K562 (cell line): Measurements from ENCODE around the gene PPIE. TPM values are rescaled to one million over a fixed set of nuclear protein-coding genes. Genes with fewer than 3 reads are reported as not detected.

Experiments
- ATAC-seq: fragments of 200-7000 bp; cut with Tn5 transposase; 3 replicates; pipeline ENCODE4 v1.9.1; 2020; ENCODE audit warnings: moderate library complexity
- BruUV-seq: library from RNA; stranded (reverse); fragments of 400-500 nt; replicated peaks from 2 replicates; lab custom pipeline; 2021; lab: Mats Ljungman, UMichigan
- CTCF ChIA-PET: fragments of 300-600 bp; formaldehyde crosslinking; extraction: SDS; loops from one replicate; lab custom pipeline; 2021; ENCODE audit warnings: low intra/inter-chr PET ratio; lab: Yijun Ruan, JAX
- POLR2A ChIA-PET: fragments of 300-600, 350-650 bp; sonication (Branson Sonifier 250); formaldehyde crosslinking; extraction: SDS; loops from one replicate; lab custom pipeline; 2021; ENCODE audit warnings: antibody characterized with exemption, inconsistent platforms; lab: Yijun Ruan, JAX
- DNase-seq, 4 experiments: peaks; one replicate each; pipeline versions ENCODE4 v3.0.0 to v3.0.0-alpha.2; 2011 to 2018; ENCODE audit warnings: low spot score in 3 of 4, mixed read lengths in 3 of 4; ENCODE audit errors: extremely low read depth in 1 of 4
- FAIRE-seq: peaks from 2 replicates; lab custom pipeline; 2011; peaks lifted over from hg19 to GRCh38; lab: Jason Lieb, UNC
- H2AFZ ChIP-seq: 2 replicates; pipeline ENCODE4 v1.6.0; 2011; ENCODE audit warnings: low read depth, low read length, control low read depth, inconsistent platforms
- H3K27ac ChIP-seq: fragments of 200-600 bp; 3 replicates; pipeline ENCODE4 v1.8.0; 2011; ENCODE audit warnings: low read depth, mild to moderate bottlenecking, control low read depth, inconsistent platforms, low read length, moderate library complexity, mixed read lengths; ENCODE audit errors: extremely low read depth
- H3K27me3 ChIP-seq, 2 experiments: fragments of 300-600 bp in 1 of 2; 2 replicates in 1 of 2; 3 replicates in 1 of 2; pipeline versions ENCODE4 v1.6.0 to v1.8.0; 2011; ENCODE audit warnings: inconsistent platforms in 2 of 2, low read length in 2 of 2, mild to moderate bottlenecking in 1 of 2, mixed read lengths in 1 of 2, moderate library complexity in 1 of 2; ENCODE audit not compliant: control insufficient read depth in 2 of 2, insufficient read depth in 2 of 2
- H3K36me3 ChIP-seq: fragments of 300-600 bp; 3 replicates; pipeline ENCODE4 v1.8.0; 2011; ENCODE audit warnings: mild to moderate bottlenecking, low read length, inconsistent platforms; ENCODE audit not compliant: control insufficient read depth, insufficient read depth
- H3K4me1 ChIP-seq, 2 experiments: fragments of 200-600 bp in 1 of 2; replicated peaks in 1 of 2; 2 replicates in 1 of 2; 3 replicates in 1 of 2; pipeline versions ENCODE4 v1.5.1 to v1.8.0; 2011; ENCODE audit warnings: inconsistent platforms in 2 of 2, low read length in 2 of 2, mild to moderate bottlenecking in 1 of 2, mixed read lengths in 1 of 2, moderate library complexity in 1 of 2; ENCODE audit not compliant: control insufficient read depth in 2 of 2, insufficient read depth in 2 of 2
- H3K4me2 ChIP-seq: 2 replicates; pipeline ENCODE4 v1.6.1; 2011; ENCODE audit warnings: low read length, control low read depth, inconsistent platforms, mixed read lengths; ENCODE audit not compliant: insufficient read depth
- H3K4me3 ChIP-seq: fragments of 200-600 bp; sonication (generic), shearing (Covaris generic); 2 replicates; pipeline ENCODE4 v1.5.1; 2016; ENCODE audit warnings: control low read depth, inconsistent platforms
- H3K79me2 ChIP-seq: fragments of 200-600 bp; 3 replicates; pipeline ENCODE4 v1.8.0; 2011; ENCODE audit warnings: low read length, inconsistent platforms; ENCODE audit not compliant: control insufficient read depth, insufficient read depth
- H3K9ac ChIP-seq, 2 experiments: 2 replicates each; pipeline versions ENCODE4 v1.6.0 to v1.6.1; 2011; ENCODE audit warnings: low read depth in 2 of 2, low read length in 2 of 2, control low read depth in 1 of 2, inconsistent platforms in 1 of 2, mild to moderate bottlenecking in 1 of 2, mixed read lengths in 1 of 2; ENCODE audit not compliant: insufficient read depth in 1 of 2
- H3K9me1 ChIP-seq: one replicate; pipeline ENCODE4 v1.6.0; 2011; ENCODE audit warnings: inconsistent platforms, mild to moderate bottlenecking, low read length, moderate library complexity; ENCODE audit not compliant: control insufficient read depth, insufficient read depth
- H3K9me3 ChIP-seq: replicated peaks from 2 replicates; pipeline ENCODE4 v1.5.1; 2011; ENCODE audit warnings: low read depth, low read length, inconsistent platforms; ENCODE audit not compliant: control insufficient read depth, insufficient read depth
- H4K20me1 ChIP-seq: replicated peaks from 2 replicates; pipeline ENCODE4 v1.6.1; 2011; ENCODE audit warnings: low read length, inconsistent platforms, mixed read lengths; ENCODE audit not compliant: control insufficient read depth, insufficient read depth
- COPS2 ChIP-seq: fragments of 450-650 bp; conservative IDR thresholded peaks from 2 replicates; pipeline ENCODE4 v1.6.1; 2016; ENCODE audit warnings: mild to moderate bottlenecking, moderate library complexity
- ERF ChIP-seq: fragments of 450-650 bp; formaldehyde crosslinking; IDR thresholded peaks from 2 replicates; pipeline ENCODE4 v1.4.0; 2020; ENCODE audit warnings: mild to moderate bottlenecking, mixed read lengths
- KAT7 ChIP-seq: sonication (generic); formaldehyde crosslinking; IDR thresholded peaks from 2 replicates; pipeline ENCODE4 v1.8.0; 2022; ENCODE audit warnings: missing genetic modification reagents, mild to moderate bottlenecking, borderline replicate concordance
- MYNN ChIP-seq, 2 experiments: sonication (generic); formaldehyde crosslinking in 1 of 2; IDR thresholded peaks; 2 replicates each; pipeline versions ENCODE4 v1.5.0 to v1.6.1; 2016 to 2020; ENCODE audit warnings: antibody characterized with exemption in 1 of 2, missing genetic modification reagents in 1 of 2
- NFATC3 ChIP-seq: fragments of 450-650 bp; IDR thresholded peaks from 2 replicates; pipeline ENCODE4 v1.6.1; 2017; ENCODE audit warnings: mild to moderate bottlenecking
- POLR2A ChIP-seq: fragments of 450-650 bp; conservative IDR thresholded peaks from 2 replicates; pipeline ENCODE4 v1.6.1; 2016
- RAD21 ChIP-seq, 2 experiments: fragments of 250-450 bp in 1 of 2; fragments of 450-650 bp in 1 of 2; sonication (Bioruptor Pico) in 1 of 2; formaldehyde crosslinking in 1 of 2; IDR thresholded peaks in 1 of 2; conservative IDR thresholded peaks in 1 of 2; 2 replicates each; pipeline versions ENCODE4 v1.4.0 to v1.8.0; 2020 to 2022; ENCODE audit warnings: mild to moderate bottlenecking in 2 of 2, moderate library complexity in 1 of 2
- TCF3 ChIP-seq: sonication (generic); formaldehyde crosslinking; IDR thresholded peaks from 2 replicates; pipeline ENCODE4 v1.4.0; 2020; ENCODE audit warnings: mild to moderate bottlenecking, missing genetic modification reagents
- TRIM28 ChIP-seq: fragments of 450-650 bp; IDR thresholded peaks from 2 replicates; pipeline ENCODE4 v1.6.1; 2017
- ZBTB17 ChIP-seq: fragments of 450-650 bp; formaldehyde crosslinking; IDR thresholded peaks from 2 replicates; pipeline ENCODE4 v1.4.0; 2020; ENCODE audit warnings: mild to moderate bottlenecking
- ZNF592 ChIP-seq: fragments of 450-650 bp; IDR thresholded peaks from 2 replicates; pipeline ENCODE4 v1.6.1; 2017; ENCODE audit warnings: antibody characterized with exemption, mild to moderate bottlenecking
- WGBS: fragments of 100-300 bp; shearing (Covaris generic); methylation state at CpG from one replicate; pipeline ENCODE4 v1.1.6; 2016; ENCODE audit warnings: low coverage, mixed read lengths; ENCODE audit not compliant: insufficient coverage; ENCODE audit errors: missing lambda C conversion rate; 5-methylcytosine and 5-hydroxymethylcytosine counted together
- in situ Hi-C: fragments of 300-500 bp; cut with MboI; formaldehyde crosslinking; loops from 4 replicates; pipeline ENCODE4 v1.15.0; 2018; ENCODE audit warnings: inconsistent platforms, mixed read lengths
- intact Hi-C: fragments of 100-400 bp; cut with micrococcal nuclease; formaldehyde crosslinking; loops from 2 replicates; pipeline ENCODE4 v1.14.2; 2022
- polyA plus RNA-seq, 8 experiments: library from polyadenylated mRNA; depleted of rRNA in 4 of 8; stranded (reverse) in 5 of 8; unstranded in 3 of 8; fragments of >200 nt; fragmentation: Nextera tagmentation in 2 of 8; fragmentation: Illumina TruSeq in 1 of 8; extraction: Ambion mirVana in 2 of 8; extraction: Trizol in 1 of 8; gene quantifications; 2 replicates each; pipeline versions ENCODE4 v1.2.1 to v1.2.3, GENCODE V29; 2011 to 2014; ENCODE audit warnings: inconsistent platforms in 1 of 8, missing spikeins in 1 of 8
- total RNA-seq, 7 experiments: library from RNA; depleted of rRNA in 6 of 7; stranded (reverse); fragments of >200 nt in 6 of 7; fragmentation: Illumina TruSeq in 2 of 7; extraction: Trizol in 2 of 7; gene quantifications; 2 replicates each; pipeline versions ENCODE4 v1.2.1 to v1.2.3, GENCODE V29; 2011 to 2021; ENCODE audit warnings: low replicate concordance in 1 of 7

The PPIE gene
- total and polyA plus RNA-seq, 9 of the 15 experiments (the other 6 are each of a cell fraction or from before 2014, with no cell fraction given): 75.4 to 444 (median 131) TPM

GRCh38 chr1:39759436-39759726, 20.7 kb downstream of the PPIE start:
- TF ChIP-seq ZBTB17 (CRISPR knock-in tag) (0 out of 2 replicates have a peak, but pooled peaks have one; percentile 24), NFATC3 (no peak)
- TF ChIP-seq, all 486 proteins: peak for 1
- ChIA-PET POLR2A (interaction anchor here (0.6 to 0.8 kb wide), 4 partner anchors 21 to 240 kb away, joined by 3 to 4 read pairs (median 3); partner anchors contain the start of gene PPIE), CTCF (no interaction called here)
- H3K36me3 ChIP-seq: peaks cover 40% of the 10 kb centered on the region; the same call in 2 of the 3 replicates
- H2AFZ ChIP-seq: no peak overlapping the region
- in situ Hi-C loops (no loop called here), intact Hi-C loops (no loop called here)
- no peak for FAIRE-seq
- H3K4me3 ChIP-seq: no peak overlapping the region
- H4K20me1 ChIP-seq: no peaks in the 10 kb centered on the region; the same call in 1 of the 2 replicates
- no peak for DNase-seq
- BruUV-seq: no TSS peak
- ATAC-seq: no peak
- no peak overlapping the region for H3K27ac ChIP-seq
- H3K4me1 ChIP-seq: peaks cover 3 to 23% of the 10 kb centered on the region in 2 experiments; a peak in 3 of 5 replicates
- no peaks in the 10 kb centered on the region for H3K9me3 ChIP-seq
- no peaks in the 10 kb centered on the region for H3K9me1 ChIP-seq
- H3K9ac ChIP-seq: no peak overlapping the region
- no peak overlapping the region for H3K4me2 ChIP-seq
- H3K27me3 ChIP-seq: no peaks in the 10 kb centered on the region
- H3K79me2 ChIP-seq: no peaks in the 10 kb centered on the region

DNA sequence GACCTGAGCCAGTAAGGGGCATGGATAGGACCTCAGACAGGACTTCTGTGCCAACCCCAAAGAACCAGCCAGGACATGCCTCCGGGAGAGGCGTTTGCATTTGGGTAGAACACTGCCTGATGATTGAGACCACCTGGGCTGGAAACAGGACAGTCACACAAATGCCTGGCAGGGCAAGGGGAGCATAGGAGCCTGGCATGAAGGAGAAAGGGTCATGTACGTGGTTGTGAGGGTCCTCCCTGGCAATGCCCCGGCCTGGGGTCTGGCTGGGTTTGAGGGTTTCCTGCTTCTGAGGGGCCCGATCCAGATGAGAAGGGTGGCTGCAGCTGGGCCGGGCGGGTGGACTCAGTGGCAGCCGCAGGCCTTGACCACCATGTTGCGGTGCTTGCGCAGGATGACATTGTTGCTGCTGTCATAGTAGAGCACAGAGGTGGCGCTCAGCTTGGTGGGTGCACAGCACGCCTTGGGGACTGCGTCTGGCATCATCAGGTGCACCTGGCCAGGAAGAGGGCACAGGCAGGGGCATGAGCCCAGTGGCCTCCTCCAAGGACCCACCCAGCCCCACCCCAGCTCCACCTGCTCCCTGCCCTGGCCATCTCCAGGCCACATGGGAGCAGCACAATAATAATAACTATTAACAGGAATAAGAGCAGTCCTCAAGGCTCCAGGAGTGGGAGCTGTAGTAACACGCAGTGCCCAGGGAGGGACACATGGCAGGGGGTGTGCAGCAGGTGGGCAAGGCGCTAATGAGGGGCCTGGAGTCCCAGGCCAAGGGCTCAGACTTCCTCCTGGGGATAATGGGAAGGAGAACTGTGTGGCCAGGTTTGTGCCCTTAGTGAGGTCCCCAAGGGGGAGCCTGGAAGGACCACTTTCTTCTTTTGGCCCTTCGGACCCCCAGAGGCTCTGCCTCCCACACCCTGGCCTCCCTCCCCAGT, 21.7 kb downstream of the PPIE start:
- H3K9me1 ChIP-seq: no peaks in the 10 kb centered on the region
- peaks cover 30% of the 10 kb centered on the region; the same call in 2 of the 3 replicates for H3K36me3 ChIP-seq
- no peaks in the 10 kb centered on the region for H3K27me3 ChIP-seq
- H4K20me1 ChIP-seq: no peaks in the 10 kb centered on the region; the same call in 1 of the 2 replicates
- no peak overlapping the region for H3K27ac ChIP-seq
- H3K4me3 ChIP-seq: no peak overlapping the region
- FAIRE-seq: no peak
- no peak overlapping the region for H2AFZ ChIP-seq
- H3K79me2 ChIP-seq: no peaks in the 10 kb centered on the region
- no TSS peak for BruUV-seq
- ChIA-PET POLR2A (interaction anchor here (0.8 kb wide), 2 partner anchors 22 to 241 kb away, joined by 3 to 4 read pairs; partner anchors contain the start of gene PPIE), CTCF (no interaction called here)
- ATAC-seq: no peak
- WGBS: 84% methylated on average over 13 of the region's 16 CpGs
- no peak overlapping the region for H3K4me2 ChIP-seq
- intact Hi-C loops: loop anchor here (5.0 kb wide), 1 partner anchor 238 kb away; no protein-coding TSS in a partner anchor
- H3K4me1 ChIP-seq: peaks cover 3 to 23% of the 10 kb centered on the region in 2 experiments; a peak in 3 of 5 replicates
- in situ Hi-C loops: loop anchor here (5.0 kb wide), 1 partner anchor 238 kb away; no protein-coding TSS in a partner anchor
- no peak for DNase-seq
- no peak overlapping the region for H3K9ac ChIP-seq
- no peaks in the 10 kb centered on the region for H3K9me3 ChIP-seq
- TF ChIP-seq ERF: no peak
- no peak for TF ChIP-seq ZNF592
- no peak for TF ChIP-seq COPS2
- TF ChIP-seq MYNN (IDR thresholded peaks at IDR 0.05): 0 out of 2 replicates have a peak, but pooled peaks have one; percentile 18
- no peak for TF ChIP-seq MYNN (CRISPR knock-in tag; IDR thresholded peaks at IDR 0.05)
- TF ChIP-seq KAT7 (CRISPR knock-in tag): no peak
- TF ChIP-seq TCF3 (CRISPR knock-in tag): no peak
- 0 out of 2 replicates have a peak, but pooled peaks have one; percentile 29 for TF ChIP-seq POLR2A
- no peak for TF ChIP-seq RAD21 (CRISPR knock-in tag; conservative IDR thresholded peaks at IDR 0.05 in 1 of 2, IDR thresholded peaks at IDR 0.05 in 1 of 2)
- TF ChIP-seq TRIM28: no peak
